Loucy (cell line): ENCODE data around the gene CABP4.

ENCODE experiments used
- H2AFZ ChIP-seq: fragments of 200-600 bp; sonication (generic); 2 replicates; pipeline ENCODE4 v1.6.0; 2016; ENCODE audit warnings: antibody characterized with exemption, mild to moderate bottlenecking, low read length, moderate library complexity
- H3F3A ChIP-seq: fragments of 200-600 bp; 2 replicates; pipeline ENCODE4 v1.6.0; 2016; ENCODE audit warnings: antibody characterized with exemption, low read depth, mild to moderate bottlenecking
- H3K27me3 ChIP-seq: fragments of 200-600 bp; sonication (generic); 2 replicates; pipeline ENCODE4 v1.6.1; 2014; ENCODE audit warnings: low read length, mild to moderate bottlenecking; ENCODE audit not compliant: insufficient read depth, poor library complexity, severe bottlenecking
- H3K36me3 ChIP-seq: fragments of 200-600 bp; sonication (generic); 2 replicates; pipeline ENCODE4 v1.6.1; 2016; ENCODE audit warnings: low read length; ENCODE audit not compliant: insufficient read depth
- H3K4me1 ChIP-seq: fragments of 200-600 bp; sonication (generic); 2 replicates; pipeline ENCODE4 v1.5.1; 2014; ENCODE audit warnings: low read length, mild to moderate bottlenecking; ENCODE audit not compliant: insufficient read depth, poor library complexity, severe bottlenecking
- H3K4me2 ChIP-seq: fragments of 200-600 bp; sonication (generic); 2 replicates; pipeline ENCODE4 v1.6.0; 2014; ENCODE audit warnings: antibody characterized with exemption, low read length, low read depth, mild to moderate bottlenecking; ENCODE audit not compliant: poor library complexity, severe bottlenecking
- H3K4me3 ChIP-seq: fragments of 200-600 bp; sonication (generic); 2 replicates; pipeline ENCODE4 v1.5.1; 2014; ENCODE audit warnings: low read length, mild to moderate bottlenecking, mixed read lengths; ENCODE audit not compliant: poor library complexity, severe bottlenecking
- H3K79me2 ChIP-seq: fragments of 200-600 bp; sonication (generic); 2 replicates; pipeline ENCODE4 v1.6.1; 2014; ENCODE audit warnings: low read length; ENCODE audit not compliant: insufficient read depth
- H3K9ac ChIP-seq: fragments of 200-600 bp; sonication (generic); 2 replicates; pipeline ENCODE4 v1.6.0; 2014; ENCODE audit warnings: mild to moderate bottlenecking, low read depth, low read length, moderate library complexity; ENCODE audit not compliant: poor library complexity, severe bottlenecking
- H3K9me2 ChIP-seq: fragments of 200-600 bp; sonication (generic); replicated peaks from 2 replicates; pipeline ENCODE4 v1.6.1; 2016; ENCODE audit warnings: low read depth, low read length, mixed read lengths
- H3K9me3 ChIP-seq: fragments of 200-600 bp; sonication (generic); 2 replicates; pipeline ENCODE4 v1.6.1; 2014; ENCODE audit warnings: mild to moderate bottlenecking, antibody characterized with exemption, low read length, low read depth; ENCODE audit not compliant: insufficient read depth
- H4K20me1 ChIP-seq: fragments of 200-600 bp; sonication (generic); 2 replicates; pipeline ENCODE4 v1.6.0; 2014; ENCODE audit warnings: antibody characterized with exemption, low read length, mild to moderate bottlenecking; ENCODE audit not compliant: insufficient read depth, poor library complexity, severe bottlenecking
- CTCF ChIP-seq: fragments of 200-600 bp; sonication (generic); conservative IDR thresholded peaks from 2 replicates; pipeline ENCODE4 v1.5.1; 2014; ENCODE audit warnings: mild to moderate bottlenecking, antibody characterized with exemption, low read length
- EZH2phosphoT487 ChIP-seq: fragments of 200-600 bp; IDR thresholded peaks from 2 replicates; pipeline ENCODE4 v1.6.1; 2018; ENCODE audit warnings: antibody characterized with exemption, mild to moderate bottlenecking, moderate library complexity, borderline replicate concordance

Gene CABP4

GRCh38 chr11:67431346-67432249, 23.6 kb upstream of the CABP4 start:
- TF ChIP-seq CTCF (no peak), EZH2phosphoT487 (no peak)
- Histone ChIP-seq H3K27me3 (no peaks in the 10 kb centered on the region), H3K79me2 (peaks cover 78% of the 10 kb centered on the region), H4K20me1 (peaks cover 57% of the 10 kb centered on the region), H3K36me3 (peaks cover 20% of the 10 kb centered on the region; the same call in 1 of the 2 replicates), H3K4me3 (no peak overlapping the region), H3K9ac (no peak overlapping the region), H3K4me1 (peaks cover 51% of the 10 kb centered on the region), H3K9me3 (no peaks in the 10 kb centered on the region), H3F3A (0 out of 2 replicates have a peak, but pooled peaks cover 2% of the 10 kb centered on the region), H2AFZ (no peak overlapping the region), H3K9me2 (no peaks in the 10 kb centered on the region), H3K4me2 (peak overlapping the region; percentile 16)

DNA sequence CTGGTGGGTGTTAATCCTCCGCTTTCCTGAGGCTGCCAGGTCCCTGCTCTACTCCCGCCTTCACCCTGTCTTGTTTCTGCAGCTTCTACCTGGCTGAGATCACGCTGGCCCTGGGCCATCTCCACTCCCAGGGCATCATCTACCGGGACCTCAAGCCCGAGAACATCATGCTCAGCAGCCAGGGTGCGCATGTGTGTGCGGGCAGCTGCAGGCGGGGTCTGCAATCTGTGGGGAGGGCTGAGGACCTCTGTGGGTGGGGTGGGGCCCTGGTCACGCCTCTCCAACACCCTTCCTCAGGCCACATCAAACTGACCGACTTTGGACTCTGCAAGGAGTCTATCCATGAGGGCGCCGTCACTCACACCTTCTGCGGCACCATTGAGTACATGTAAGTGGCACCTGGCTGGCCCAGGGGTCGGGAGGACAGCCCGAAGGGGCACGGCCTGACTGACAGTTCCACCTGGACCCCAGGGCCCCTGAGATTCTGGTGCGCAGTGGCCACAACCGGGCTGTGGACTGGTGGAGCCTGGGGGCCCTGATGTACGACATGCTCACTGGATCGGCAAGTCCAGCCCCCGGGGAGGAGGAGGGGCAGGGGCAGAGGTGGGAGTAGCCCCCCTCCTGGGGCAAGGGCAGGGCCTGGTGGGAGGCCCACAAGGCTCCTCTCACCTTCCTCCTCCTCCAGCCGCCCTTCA, 22.4 kb upstream of the CABP4 start:
- peak overlapping the region; percentile 96 for H3K4me2 ChIP-seq
- peaks cover 59% of the 10 kb centered on the region for H4K20me1 ChIP-seq
- no peaks in the 10 kb centered on the region for H3K9me2 ChIP-seq
- peaks cover 20% of the 10 kb centered on the region; the same call in 1 of the 2 replicates for H3K36me3 ChIP-seq
- H3K4me3 ChIP-seq: no peak overlapping the region
- H3K79me2 ChIP-seq: peaks cover 90% of the 10 kb centered on the region
- no peaks in the 10 kb centered on the region for H3K9me3 ChIP-seq
- H3K4me1 ChIP-seq: peaks cover 48% of the 10 kb centered on the region
- H3K27me3 ChIP-seq: no peaks in the 10 kb centered on the region
- TF ChIP-seq CTCF (no peak), EZH2phosphoT487 (no peak)
- H3F3A ChIP-seq: 0 out of 2 replicates have a peak, but pooled peaks cover 4% of the 10 kb centered on the region
- H3K9ac ChIP-seq: no peak overlapping the region
- no peak overlapping the region for H2AFZ ChIP-seq

- peaks cover 20% of the 10 kb centered on the region; the same call in 1 of the 2 replicates for H3K36me3 ChIP-seq
- peak overlapping the region; percentile 100 for H3K9ac ChIP-seq
- no peaks in the 10 kb centered on the region for H3K27me3 ChIP-seq
- peak overlapping the region; percentile 96 for H3K4me2 ChIP-seq
- peaks cover 59% of the 10 kb centered on the region for H4K20me1 ChIP-seq
- no peaks in the 10 kb centered on the region for H3K9me2 ChIP-seq
- peak overlapping the region; percentile 100 for H3K4me3 ChIP-seq
- TF ChIP-seq EZH2phosphoT487: no peak
- H3K4me1 ChIP-seq: peaks cover 54% of the 10 kb centered on the region
- H3K9me3 ChIP-seq: no peaks in the 10 kb centered on the region
- peaks cover 96% of the 10 kb centered on the region for H3K79me2 ChIP-seq
- 0 out of 2 replicates have a peak, but pooled peaks cover 4% of the 10 kb centered on the region for H3F3A ChIP-seq
- no peak overlapping the region for H2AFZ ChIP-seq
Measured at GRCh38 chr11:67433536-67434394, 21.4 kb upstream of the CABP4 start.
